BLaER1 (cell line): ENCODE measurements around the gene HSD17B10.

ENCODE experiments used
- H3K27ac ChIP-seq: shearing (Covaris generic); formaldehyde crosslinking; 2 replicates; pipeline ENCODE4 v1.8.1; 2022
- H3K27me3 ChIP-seq: shearing (Covaris generic); formaldehyde crosslinking; 2 replicates; pipeline ENCODE4 v1.8.1; 2022
- H3K36me3 ChIP-seq: shearing (Covaris generic); formaldehyde crosslinking; 2 replicates; pipeline ENCODE4 v1.8.1; 2022
- H3K4me1 ChIP-seq: shearing (Covaris generic); formaldehyde crosslinking; 2 replicates; pipeline ENCODE4 v1.8.1; 2022
- H3K4me2 ChIP-seq: shearing (Covaris generic); formaldehyde crosslinking; 2 replicates; pipeline ENCODE4 v1.8.1; 2022
- H3K4me3 ChIP-seq: shearing (Covaris generic); formaldehyde crosslinking; 2 replicates; pipeline ENCODE4 v1.8.1; 2022
- H3K9ac ChIP-seq: shearing (Covaris generic); formaldehyde crosslinking; 2 replicates; pipeline ENCODE4 v1.8.1; 2022
- H3K9me3 ChIP-seq: shearing (Covaris generic); formaldehyde crosslinking; 2 replicates; pipeline ENCODE4 v1.8.1; 2022
- H4K20me1 ChIP-seq: shearing (Covaris generic); formaldehyde crosslinking; 2 replicates; pipeline ENCODE4 v1.8.1; 2022
- Cebpa-rat ChIP-seq: shearing (Covaris generic); IDR thresholded peaks from 2 replicates; pipeline ENCODE4 v1.8.1; 2022

HSD17B10 gene

GRCh38 chrX:53412446-53412845 is 21.7 kb downstream of the HSD17B10 start:
- Histone ChIP-seq H3K4me3 (no peak overlapping the region), H3K36me3 (peaks cover 76% of the 10 kb centered on the region), H3K27me3 (peaks cover 87% of the 10 kb centered on the region), H3K9ac (no peak overlapping the region), H3K4me1 (no peaks in the 10 kb centered on the region), H4K20me1 (peaks cover 75% of the 10 kb centered on the region), H3K9me3 (no peaks in the 10 kb centered on the region), H3K27ac (no peak overlapping the region), H3K4me2 (no peak overlapping the region)
- no peak for TF ChIP-seq Cebpa-rat

GRCh38 chrX:53403535-53403934 is 30.6 kb downstream of the HSD17B10 start:
- no peak overlapping the region for H3K4me3 ChIP-seq
- no peak for TF ChIP-seq Cebpa-rat
- H3K9me3 ChIP-seq, result no peaks in the 10 kb centered on the region
- peaks cover 94% of the 10 kb centered on the region for H3K27me3 ChIP-seq
- H3K36me3 ChIP-seq, result peaks cover 94% of the 10 kb centered on the region
- H4K20me1 ChIP-seq, result peaks cover 26% of the 10 kb centered on the region; the same call in 1 of the 2 replicates
- no peak overlapping the region for H3K4me2 ChIP-seq
- H3K4me1 ChIP-seq, result no peaks in the 10 kb centered on the region
- H3K9ac ChIP-seq, result no peak overlapping the region
- H3K27ac ChIP-seq, result no peak overlapping the region

GRCh38 chrX:53398216-53398615 is 36.0 kb downstream of the HSD17B10 start:
- no peak for TF ChIP-seq Cebpa-rat
- Histone ChIP-seq H4K20me1 (peaks cover 19% of the 10 kb centered on the region; the same call in 1 of the 2 replicates), H3K9ac (no peak overlapping the region), H3K4me2 (no peak overlapping the region), H3K9me3 (no peaks in the 10 kb centered on the region), H3K4me3 (no peak overlapping the region), H3K27ac (no peak overlapping the region), H3K4me1 (no peaks in the 10 kb centered on the region), H3K36me3 (peaks cover 85% of the 10 kb centered on the region), H3K27me3 (peaks cover 83% of the 10 kb centered on the region)

- peaks cover 84% of the 10 kb centered on the region for H3K36me3 ChIP-seq
- TF ChIP-seq Cebpa-rat, result no peak
These were observed 38.4 kb downstream of the HSD17B10 start for GRCh38 chrX:53395605-53396298.

GRCh38 chrX:53383376-53384076 is 50.6 kb downstream of the HSD17B10 start:
- no peak for TF ChIP-seq Cebpa-rat
- H3K27ac ChIP-seq, result no peak overlapping the region

More at GRCh38 chrX:53395605-53396298, 38.4 kb downstream of the HSD17B10 start:
- H4K20me1 ChIP-seq, result peaks cover 24% of the 10 kb centered on the region; the same call in 1 of the 2 replicates
- no peaks in the 10 kb centered on the region for H3K9me3 ChIP-seq
- H3K4me1 ChIP-seq, result no peaks in the 10 kb centered on the region
- H3K9ac ChIP-seq, result no peak overlapping the region
- no peak overlapping the region for H3K4me3 ChIP-seq
- H3K27me3 ChIP-seq, result peaks cover 81% of the 10 kb centered on the region
- no peak overlapping the region for H3K4me2 ChIP-seq
- no peak overlapping the region for H3K27ac ChIP-seq

More at GRCh38 chrX:53383376-53384076, 50.6 kb downstream of the HSD17B10 start:
- Histone ChIP-seq H3K9ac (no peak overlapping the region), H3K4me1 (no peaks in the 10 kb centered on the region), H3K9me3 (no peaks in the 10 kb centered on the region), H3K4me2 (no peak overlapping the region), H3K4me3 (no peak overlapping the region), H3K27me3 (peaks cover 93% of the 10 kb centered on the region), H4K20me1 (peaks cover 36% of the 10 kb centered on the region; the same call in 1 of the 2 replicates), H3K36me3 (peaks cover 84% of the 10 kb centered on the region)
